Keratinocyte (primary cell): ENCODE data around the gene NUP35.

Experiments used
- CTCF ChIP-seq, 3 experiments: IDR thresholded peaks in 1 of 3; conservative IDR thresholded peaks in 1 of 3; optimal IDR thresholded peaks in 1 of 3; 2 replicates in 2 of 3; 3 replicates in 1 of 3; pipeline versions ENCODE3 to v1.5.1; 2011; ENCODE audit warnings: low read length in 3 of 3, mild to moderate bottlenecking in 3 of 3, moderate library complexity in 2 of 3, control low read depth in 1 of 3, inconsistent platforms in 1 of 3; ENCODE audit not compliant: insufficient read depth in 2 of 3; ENCODE audit errors: extremely low read depth in 1 of 3
- EZH2 ChIP-seq: IDR thresholded peaks from one replicate; pipeline ENCODE4 v1.6.1; 2012; ENCODE audit warnings: inconsistent platforms, mild to moderate bottlenecking, low read length, moderate library complexity

- TF ChIP-seq CTCF (optimal IDR thresholded peaks at IDR 0.05 in 1 of 3, IDR thresholded peaks at IDR 0.05 in 1 of 3, conservative IDR thresholded peaks at IDR 0.05 in 1 of 3; ENCODE audit: extremely low read depth in 1 of 3, insufficient read depth in 2 of 3, low read length in 3 of 3) (no peak), EZH2 (no peak)
Observed at GRCh38 chr2:183091318-183091953, 32.8 kb upstream of the NUP35 start.
